SKM-1 (cell line): ENCODE results near the gene PSMD13.

ENCODE experiments used
- DNase-seq: peaks from one replicate; lab custom pipeline; 2025; ENCODE audit not compliant: unreplicated experiment; lab: John Stamatoyannopoulos, UW

Gene PSMD13

GRCh38 chr11:241634-242033, 4.9 kb downstream of the PSMD13 start:
- no peak for DNase-seq

- no peak for DNase-seq
Measured at GRCh38 chr11:244376-244775, 7.6 kb downstream of the PSMD13 start.

- DNase-seq = no peak
Measured at GRCh38 chr11:249062-249461, 12.3 kb downstream of the PSMD13 start.

- DNase-seq = no peak
Measured at GRCh38 chr11:250274-250673, 13.5 kb downstream of the PSMD13 start.

GRCh38 chr11:250740-251299, 14.0 kb downstream of the PSMD13 start:
- DNase-seq = peak; percentile 22

GRCh38 chr11:251550-251949, 14.8 kb downstream of the PSMD13 start:
- DNase-seq = no peak

GRCh38 chr11:252666-253065, 15.9 kb downstream of the PSMD13 start:
- DNase-seq = no peak

GRCh38 chr11:253160-253885, 16.5 kb downstream of the PSMD13 start:
- DNase-seq = no peak

- DNase-seq = no peak
Measured at GRCh38 chr11:253886-254270, 17.1 kb downstream of the PSMD13 start.

- DNase-seq = no peak
Measured at GRCh38 chr11:255176-255575, 18.4 kb downstream of the PSMD13 start.

- DNase-seq = no peak
Measured at GRCh38 chr11:255816-256215, 19.0 kb downstream of the PSMD13 start.

GRCh38 chr11:256952-257737, 20.4 kb downstream of the PSMD13 start:
- DNase-seq = no peak

- DNase-seq = no peak
Measured at GRCh38 chr11:257766-258493, 21.2 kb downstream of the PSMD13 start.

GRCh38 chr11:259413-259812, 22.6 kb downstream of the PSMD13 start:
- no peak for DNase-seq

- DNase-seq = no peak
Measured at GRCh38 chr11:261624-262023, 24.8 kb downstream of the PSMD13 start.

- peak; percentile 61 for DNase-seq
Measured at GRCh38 chr11:266676-267439, 30.1 kb downstream of the PSMD13 start.

- peak; percentile 37 for DNase-seq
Measured at GRCh38 chr11:267491-267994, 30.8 kb downstream of the PSMD13 start.

GRCh38 chr11:268716-269145, 32.0 kb downstream of the PSMD13 start:
- DNase-seq = peak; percentile 78

- peak; percentile 82 for DNase-seq
Measured at GRCh38 chr11:269146-269890, 32.5 kb downstream of the PSMD13 start.
